OCI-LY7 (cell line): Measurements from ENCODE around the gene TPRG1. TPM values are rescaled to one million over a fixed set of nuclear protein-coding genes. Genes with fewer than 3 reads are reported as not detected.

Experiments
- BruUV-seq: library from RNA; stranded (reverse); fragments of 400-500 nt; replicated peaks from 2 replicates; lab custom pipeline; 2021; lab: Mats Ljungman, UMichigan
- CTCF ChIA-PET: fragments of 300-600 bp; sonication (Branson Sonifier 250); formaldehyde crosslinking; loops from one replicate; lab custom pipeline; 2022; ENCODE audit warnings: antibody characterized with exemption; ENCODE audit not compliant: unreplicated experiment; lab: Charles Lee
- POLR2A ChIA-PET: fragments of 300-600 bp; sonication (Branson Sonifier 250); formaldehyde crosslinking; loops from one replicate; lab custom pipeline; 2022; ENCODE audit warnings: antibody characterized with exemption; lab: Charles Lee
- DNase-seq: peaks from one replicate; pipeline ENCODE4 v3.0.0-alpha.2; 2015; ENCODE audit warnings: low spot score
- H2AFZ ChIP-seq: fragments of 200-600 bp; sonication (generic), shearing (Covaris generic); 2 replicates; pipeline ENCODE4 v1.6.1; 2014; ENCODE audit warnings: mild to moderate bottlenecking, antibody characterized with exemption, low read length, moderate library complexity
- H3K27ac ChIP-seq: fragments of 200-600 bp; sonication (generic); 2 replicates; pipeline ENCODE4 v1.5.1; 2014; ENCODE audit warnings: mixed run types, low read depth, mild to moderate bottlenecking, moderate library complexity, low read length, inconsistent platforms; ENCODE audit not compliant: poor library complexity, severe bottlenecking
- H3K36me3 ChIP-seq: fragments of 200-600 bp; sonication (generic); 2 replicates; pipeline ENCODE4 v1.6.1; 2014; ENCODE audit warnings: mild to moderate bottlenecking, antibody characterized with exemption, low read length, moderate library complexity, mixed read lengths; ENCODE audit not compliant: insufficient read depth
- H3K4me1 ChIP-seq: fragments of 200-600 bp; sonication (generic); 2 replicates; pipeline ENCODE4 v1.5.1; 2014; ENCODE audit warnings: mild to moderate bottlenecking, low read length; ENCODE audit not compliant: insufficient read depth, poor library complexity, severe bottlenecking
- H3K4me2 ChIP-seq: fragments of 200-600 bp; sonication (generic); 2 replicates; pipeline ENCODE4 v1.6.1; 2014; ENCODE audit warnings: mild to moderate bottlenecking, low read length
- H3K4me3 ChIP-seq: fragments of 200-600 bp; sonication (generic); 2 replicates; pipeline ENCODE4 v1.5.1; 2014; ENCODE audit warnings: mild to moderate bottlenecking, low read depth, low read length; ENCODE audit not compliant: poor library complexity, severe bottlenecking
- H3K79me2 ChIP-seq: fragments of 200-600 bp; sonication (generic); 2 replicates; pipeline ENCODE4 v1.6.1; 2016; ENCODE audit warnings: low read depth, mild to moderate bottlenecking, low read length, moderate library complexity, mixed read lengths; ENCODE audit not compliant: insufficient read depth
- H3K9me2 ChIP-seq: fragments of 200-600 bp; sonication (generic); 2 replicates; pipeline ENCODE4 v1.6.1; 2016; ENCODE audit warnings: mild to moderate bottlenecking, low read length, mixed read lengths; ENCODE audit not compliant: insufficient read depth
- H3K9me3 ChIP-seq: fragments of 200-600 bp; sonication (generic); 2 replicates; pipeline ENCODE4 v1.6.1; 2014; ENCODE audit warnings: mild to moderate bottlenecking, mixed run types, low read length, mixed read lengths
- H4K20me1 ChIP-seq: fragments of 200-600 bp; sonication (generic); 2 replicates; pipeline ENCODE4 v1.6.1; 2014; ENCODE audit warnings: mild to moderate bottlenecking, antibody characterized with exemption, low read length, moderate library complexity, mixed read lengths; ENCODE audit not compliant: insufficient read depth
- EZH2phosphoT487 ChIP-seq: fragments of 200-600 bp; sonication (generic); IDR thresholded peaks from 2 replicates; pipeline ENCODE4 v1.6.1; 2018; ENCODE audit warnings: low read depth, borderline replicate concordance, mild to moderate bottlenecking, mixed run types, antibody characterized with exemption, low read length, moderate library complexity, mixed read lengths
- intact Hi-C: fragments of 100-400 bp; cut with micrococcal nuclease; formaldehyde crosslinking; loops from one replicate; pipeline ENCODE4 v1.10.0; 2022; ENCODE audit not compliant: unreplicated experiment
- total RNA-seq, 2 experiments: library from RNA; depleted of rRNA in 1 of 2; stranded (reverse); fragments of >200 nt in 1 of 2; shearing (Covaris generic) in 1 of 2; gene quantifications; 2 replicates each; pipeline ENCODE4 v1.2.3, GENCODE V29; 2014 to 2022
- TF ChIP-seq, protein P1 (sequence below): fragments of 200-600 bp; sonication (generic); conservative IDR thresholded peaks from 2 replicates; pipeline ENCODE4 v1.5.1; 2014; ENCODE audit warnings: mild to moderate bottlenecking, antibody characterized with exemption, low read length, moderate library complexity, mixed read lengths

TPRG1 gene
- total RNA-seq, 2 experiments from 2014 or later, result 0.92 TPM; not detected in 1

- Histone ChIP-seq H3K79me2 (no peaks in the 10 kb centered on the region), H3K4me1 (no peaks in the 10 kb centered on the region), H3K4me3 (no peak overlapping the region), H3K27ac (no peak overlapping the region), H4K20me1 (no peaks in the 10 kb centered on the region), H3K36me3 (no peaks in the 10 kb centered on the region), H3K4me2 (no peak overlapping the region), H2AFZ (no peak overlapping the region), H3K9me3 (no peaks in the 10 kb centered on the region), H3K9me2 (no peaks in the 10 kb centered on the region)
- CTCF ChIA-PET, result no interaction called here
- BruUV-seq, result no TSS peak
- TF ChIP-seq, protein P1, sequence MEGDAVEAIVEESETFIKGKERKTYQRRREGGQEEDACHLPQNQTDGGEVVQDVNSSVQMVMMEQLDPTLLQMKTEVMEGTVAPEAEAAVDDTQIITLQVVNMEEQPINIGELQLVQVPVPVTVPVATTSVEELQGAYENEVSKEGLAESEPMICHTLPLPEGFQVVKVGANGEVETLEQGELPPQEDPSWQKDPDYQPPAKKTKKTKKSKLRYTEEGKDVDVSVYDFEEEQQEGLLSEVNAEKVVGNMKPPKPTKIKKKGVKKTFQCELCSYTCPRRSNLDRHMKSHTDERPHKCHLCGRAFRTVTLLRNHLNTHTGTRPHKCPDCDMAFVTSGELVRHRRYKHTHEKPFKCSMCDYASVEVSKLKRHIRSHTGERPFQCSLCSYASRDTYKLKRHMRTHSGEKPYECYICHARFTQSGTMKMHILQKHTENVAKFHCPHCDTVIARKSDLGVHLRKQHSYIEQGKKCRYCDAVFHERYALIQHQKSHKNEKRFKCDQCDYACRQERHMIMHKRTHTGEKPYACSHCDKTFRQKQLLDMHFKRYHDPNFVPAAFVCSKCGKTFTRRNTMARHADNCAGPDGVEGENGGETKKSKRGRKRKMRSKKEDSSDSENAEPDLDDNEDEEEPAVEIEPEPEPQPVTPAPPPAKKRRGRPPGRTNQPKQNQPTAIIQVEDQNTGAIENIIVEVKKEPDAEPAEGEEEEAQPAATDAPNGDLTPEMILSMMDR, result no peak
- no peak for TF ChIP-seq EZH2phosphoT487
- intact Hi-C loops, result no loop called here
- DNase-seq, result no peak
- POLR2A ChIA-PET, result interaction anchor here (0.7 to 2.7 kb wide), 5 partner anchors 9 to 1851 kb away, joined by 3 to 8 read pairs (median 3); no protein-coding TSS in a partner anchor
Observed at GRCh38 chr3:189297932-189298331, 126.2 kb downstream of the TPRG1 start.

- BruUV-seq, result no TSS peak
- intact Hi-C loops, result no loop called here
- no peak overlapping the region for H3K27ac ChIP-seq
- ChIA-PET CTCF (no interaction called here), POLR2A (interaction anchor here (0.7 to 2.7 kb wide), 5 partner anchors 10 to 161 kb away, joined by 3 to 8 read pairs (median 4); no protein-coding TSS in a partner anchor)
- H3K36me3 ChIP-seq, result no peaks in the 10 kb centered on the region
- H3K9me3 ChIP-seq, result no peaks in the 10 kb centered on the region
- H3K4me2 ChIP-seq, result no peak overlapping the region
- H3K4me3 ChIP-seq, result no peak overlapping the region
- no peaks in the 10 kb centered on the region for H4K20me1 ChIP-seq
- no peaks in the 10 kb centered on the region for H3K9me2 ChIP-seq
- TF ChIP-seq, protein P1, result no peak
- TF ChIP-seq EZH2phosphoT487, result no peak
- H2AFZ ChIP-seq, result no peak overlapping the region
- no peak for DNase-seq
- H3K79me2 ChIP-seq, result no peaks in the 10 kb centered on the region
- H3K4me1 ChIP-seq, result no peaks in the 10 kb centered on the region
Observed at GRCh38 chr3:189298469-189299375, 127.0 kb downstream of the TPRG1 start.

DNA sequence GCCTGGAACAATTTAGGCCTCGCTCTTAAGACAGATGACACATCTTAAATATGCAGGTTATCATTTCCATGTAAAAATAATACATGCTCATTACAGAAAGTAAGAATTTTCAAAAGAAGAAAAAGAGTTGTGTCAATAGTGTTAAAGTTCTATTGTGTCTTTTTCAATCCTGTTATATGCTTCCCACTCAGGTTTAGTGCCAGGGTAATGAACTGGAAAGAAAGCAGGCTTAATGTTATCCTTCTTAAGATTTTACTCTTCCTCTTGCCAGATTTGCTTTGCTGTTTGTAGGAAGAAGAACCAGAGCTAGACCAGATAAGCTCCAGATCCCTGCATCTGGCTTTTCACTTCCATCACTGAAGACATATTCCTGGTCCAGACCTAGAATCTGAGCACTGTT is 128.6 kb downstream of the TPRG1 start:
- ChIA-PET CTCF (no interaction called here), POLR2A (interaction anchor here (0.5 to 1.3 kb wide), 3 partner anchors 12 to 640 kb away, joined by 3 read pairs; no protein-coding TSS in a partner anchor)
- TF ChIP-seq, protein P1, result no peak
- DNase-seq, result no peak
- no peaks in the 10 kb centered on the region for H3K9me3 ChIP-seq
- no peak overlapping the region for H3K4me2 ChIP-seq
- no peaks in the 10 kb centered on the region for H3K9me2 ChIP-seq
- no peaks in the 10 kb centered on the region for H3K4me1 ChIP-seq
- no peak overlapping the region for H2AFZ ChIP-seq
- H3K79me2 ChIP-seq, result no peaks in the 10 kb centered on the region
- no peak overlapping the region for H3K4me3 ChIP-seq
- H3K36me3 ChIP-seq, result no peaks in the 10 kb centered on the region
- no TSS peak for BruUV-seq
- intact Hi-C loops, result no loop called here
- no peaks in the 10 kb centered on the region for H4K20me1 ChIP-seq
- no peak overlapping the region for H3K27ac ChIP-seq
